CD4-positive, alpha-beta T cell treated with Interleukin-4 for 4 hours (primary cell): ENCODE data around the gene SMYD3.
"Not testable (repeated sequence)": the region's sequence is repeated elsewhere in the genome, so short reads cannot be mapped to it uniquely, and the experiment has no call there.

Experiments
- DNase-seq: peaks from one replicate; pipeline ENCODE4 v3.0.0-alpha.2; 2020

Gene SMYD3

DNA sequence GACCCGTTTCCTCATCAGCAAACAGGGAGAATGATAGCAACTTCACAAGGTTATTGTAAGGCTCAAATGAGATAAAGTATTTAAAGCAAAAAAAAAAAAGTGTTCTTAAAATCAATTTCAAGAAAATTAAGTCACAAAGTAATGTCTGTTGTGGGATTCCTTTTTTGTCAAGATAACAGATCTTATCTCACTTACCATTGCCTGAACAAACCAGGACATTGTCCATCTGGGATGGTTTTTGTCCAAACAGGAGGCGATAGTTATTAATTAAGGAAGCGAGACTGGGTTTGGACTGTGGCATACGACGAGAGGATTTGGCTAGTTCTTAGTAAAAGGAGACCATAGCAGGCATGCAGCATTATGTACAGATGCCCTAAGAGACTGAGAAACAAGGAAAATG lies 458.4 kb downstream of the SMYD3 start:
- DNase-seq, result no peak

DNA sequence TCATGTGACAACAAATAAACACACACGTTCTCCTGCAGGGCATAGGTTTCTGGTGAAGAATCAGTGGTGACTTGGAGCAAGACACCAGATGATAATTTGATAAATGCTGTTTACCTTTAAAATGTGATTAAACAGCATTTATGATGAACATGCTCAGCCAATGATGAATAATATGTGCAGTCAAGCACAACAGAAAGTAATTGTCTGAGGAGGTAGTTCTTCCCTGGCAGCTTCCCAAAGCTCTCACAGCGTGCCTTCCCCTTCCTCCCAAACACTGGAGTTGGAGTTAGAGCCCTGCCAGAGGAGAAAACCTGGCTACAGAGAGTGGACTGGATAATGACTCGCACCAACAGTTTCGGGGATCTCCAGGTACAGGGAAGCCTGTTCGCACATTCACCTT lies 463.5 kb downstream of the SMYD3 start:
- no peak for DNase-seq

- DNase-seq, result no peak
Measured at GRCh38 chr1:246041360-246041759, 465.7 kb downstream of the SMYD3 start.

- DNase-seq, result no peak
Measured at GRCh38 chr1:246040200-246040890, 466.7 kb downstream of the SMYD3 start.

DNA sequence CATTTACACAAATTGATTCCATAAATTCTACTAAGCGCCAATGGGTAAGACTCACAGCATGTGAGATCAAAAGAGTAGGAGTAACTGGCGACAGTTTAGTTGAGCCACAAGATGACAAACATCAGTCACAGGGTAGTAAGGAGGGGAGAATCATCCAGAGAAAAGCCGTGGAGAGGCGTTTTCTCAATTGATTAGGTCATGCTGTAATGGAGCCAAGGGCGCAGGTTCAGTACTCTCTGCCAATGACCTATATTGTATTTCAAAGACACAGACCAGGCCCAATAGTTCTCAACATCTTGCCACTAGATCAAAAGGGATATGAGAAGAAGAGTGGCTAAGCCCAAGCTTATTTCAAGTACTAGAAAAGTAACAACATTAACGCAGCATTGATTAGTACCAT lies 467.5 kb downstream of the SMYD3 start:
- no peak for DNase-seq

- DNase-seq, result no peak
Measured at GRCh38 chr1:246037832-246038231, 469.2 kb downstream of the SMYD3 start.

- DNase-seq, result no peak
Measured at GRCh38 chr1:246036175-246036574, 470.9 kb downstream of the SMYD3 start.

DNA sequence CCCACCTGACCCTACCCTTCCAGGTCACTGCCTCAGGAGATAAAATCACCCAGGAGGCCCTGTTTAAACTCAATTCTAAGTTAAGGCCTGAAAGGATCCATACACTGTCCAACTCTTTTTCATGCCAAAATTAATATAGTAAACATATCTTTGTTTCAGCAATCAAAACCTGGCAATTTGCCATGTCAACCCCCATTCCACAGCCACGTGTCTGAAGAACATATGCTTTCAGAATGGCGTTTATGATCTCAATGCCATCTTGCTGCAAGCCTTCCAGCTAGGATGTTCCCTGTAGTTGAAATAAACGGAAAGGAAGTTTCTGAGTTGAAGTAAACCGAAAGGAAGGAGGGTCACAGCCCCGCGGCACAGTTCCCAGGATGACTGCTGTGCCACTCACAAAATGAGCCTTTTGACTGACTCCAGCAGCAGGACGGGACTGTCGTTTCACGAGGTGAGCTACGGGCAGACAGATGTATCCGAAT lies 472.0 kb downstream of the SMYD3 start:
- DNase-seq, result no peak

DNA sequence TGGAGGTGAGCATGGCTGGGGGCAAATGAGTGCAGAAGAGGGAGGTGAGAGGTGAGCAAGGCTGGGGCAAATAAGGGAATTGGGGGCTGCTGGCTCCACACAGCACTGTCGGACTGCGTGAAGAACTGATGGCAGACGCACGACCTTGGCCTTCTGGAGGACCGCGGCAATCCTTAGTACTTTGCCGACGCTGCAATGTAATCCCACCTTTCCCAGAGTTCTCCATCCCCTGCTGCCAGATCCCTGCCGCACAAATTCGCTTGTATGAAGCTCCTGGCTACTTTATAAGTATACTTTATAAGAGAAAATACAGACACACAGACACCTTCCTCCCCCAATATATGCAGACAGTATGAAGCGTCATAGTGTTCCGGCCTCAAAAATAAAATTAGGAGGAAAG lies 472.4 kb downstream of the SMYD3 start:
- DNase-seq, result no peak

GRCh38 chr1:246032984-246033383 lies 474.1 kb downstream of the SMYD3 start:
- DNase-seq, result no peak

GRCh38 chr1:246032031-246032551 lies 475.0 kb downstream of the SMYD3 start:
- no peak for DNase-seq

GRCh38 chr1:246029616-246030015 lies 477.5 kb downstream of the SMYD3 start:
- DNase-seq, result no peak

GRCh38 chr1:246024118-246024517 lies 483.0 kb downstream of the SMYD3 start:
- DNase-seq, result not testable (repeated sequence)

- DNase-seq, result no peak
Measured at GRCh38 chr1:246020211-246020954, 486.7 kb downstream of the SMYD3 start.

GRCh38 chr1:246018146-246018545 lies 488.9 kb downstream of the SMYD3 start:
- no peak for DNase-seq

- peak; percentile 29 for DNase-seq
Measured at GRCh38 chr1:246012341-246012740, 494.7 kb downstream of the SMYD3 start.

DNA sequence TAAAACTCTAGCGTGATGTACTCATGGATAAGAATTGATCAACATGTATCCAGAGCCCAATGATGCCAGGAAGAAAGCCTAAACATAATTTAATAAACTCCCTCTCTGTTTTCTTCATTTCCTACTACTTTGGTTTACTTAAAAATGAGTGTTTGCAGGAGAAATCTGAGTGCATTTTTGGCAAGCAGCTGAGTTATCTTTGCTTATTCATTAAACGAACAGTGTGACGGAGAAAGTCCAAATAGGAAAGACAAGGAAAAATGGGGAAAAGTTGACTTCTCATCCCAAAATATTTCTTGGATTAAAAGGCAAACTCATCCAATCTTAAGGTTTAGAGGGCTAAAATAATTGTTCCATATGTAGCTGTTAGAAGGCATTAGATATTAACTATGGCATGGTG lies 496.7 kb downstream of the SMYD3 start:
- DNase-seq, result no peak

- DNase-seq, result no peak
Measured at GRCh38 chr1:246008363-246008831, 498.7 kb downstream of the SMYD3 start.

- DNase-seq, result no peak
Measured at GRCh38 chr1:246005067-246005466, 502.0 kb downstream of the SMYD3 start.

- no peak for DNase-seq
Measured at GRCh38 chr1:246004301-246004700, 502.8 kb downstream of the SMYD3 start.

DNA sequence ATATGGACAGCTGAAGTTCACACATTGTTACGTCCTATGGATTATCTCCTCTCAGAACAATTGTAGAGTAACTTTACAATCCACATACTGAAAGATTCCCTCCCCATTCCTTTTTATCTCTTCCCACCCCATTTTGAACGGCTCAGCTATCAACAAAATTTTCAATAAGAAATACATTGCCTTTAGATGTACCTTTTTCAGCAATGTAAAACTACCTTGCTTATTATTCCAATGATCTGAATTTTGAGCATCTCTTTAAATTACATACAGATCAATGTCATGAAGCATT lies 503.7 kb downstream of the SMYD3 start:
- no peak for DNase-seq

GRCh38 chr1:246002725-246003441 lies 504.2 kb downstream of the SMYD3 start:
- peak; percentile 76 for DNase-seq

GRCh38 chr1:246001837-246002230 lies 505.2 kb downstream of the SMYD3 start:
- DNase-seq, result no peak
